ENCODE data around the gene EYS. TPM values are rescaled to one million over a fixed set of nuclear protein-coding genes. Genes with fewer than 3 reads are reported as not detected.
"Not testable (repeated sequence)": the region's sequence is repeated elsewhere in the genome, so short reads cannot be mapped to it uniquely, and the experiment has no call there.

Gene EYS
- total and polyA plus RNA-seq, 2 of the 8 experiments (the other 6 are each of a cell fraction or from before 2014, with no cell fraction given) = 0.05 to 0.13 TPM

- H4K91ac ChIP-seq (replicated peaks; ENCODE audit: insufficient read length, low read length); H3K4me3 ChIP-seq (ENCODE audit: extremely low read depth in 1 of 4, insufficient read depth in 2 of 4, low read depth in 3 of 4, low read length in 4 of 4); H3K56ac ChIP-seq (replicated peaks; ENCODE audit: insufficient read length, low read depth, low read length); H2AK5ac ChIP-seq (ENCODE audit: low read depth, low read length); H2BK15ac ChIP-seq (ENCODE audit: low read length); H3K9me3 ChIP-seq (ENCODE audit: insufficient read depth in 2 of 2, low read depth in 1 of 2, low read length in 1 of 2); H4K8ac ChIP-seq (ENCODE audit: extremely low read depth, insufficient read depth, low read length); H3K79me1 ChIP-seq (ENCODE audit: low read depth, low read length); H3K23ac ChIP-seq (ENCODE audit: insufficient read length); H3K14ac ChIP-seq (ENCODE audit: insufficient read length); H3K4me1 ChIP-seq (replicated peaks in 1 of 4; ENCODE audit: control insufficient read depth in 3 of 4, insufficient read depth in 4 of 4, low read length in 3 of 4); H3K23me2 ChIP-seq (ENCODE audit: low read depth, low read length); H2AFZ ChIP-seq (ENCODE audit: low read length); H3K79me2 ChIP-seq (ENCODE audit: control insufficient read depth in 1 of 2, insufficient read depth in 2 of 2, low read length in 2 of 2); DNase-seq (ENCODE audit: low read depth in 1 of 2, low spot score in 2 of 2); H3K9ac ChIP-seq (replicated peaks in 1 of 4; ENCODE audit: extremely low read depth in 1 of 4, low read depth in 3 of 4, low read length in 3 of 4); H3K36me3 ChIP-seq (ENCODE audit: control insufficient read depth in 2 of 4, insufficient read depth in 4 of 4, low read length in 3 of 4); H2BK5ac ChIP-seq (ENCODE audit: low read depth, low read length); H2BK120ac ChIP-seq (replicated peaks; ENCODE audit: low read depth, low read length); H3K4me2 ChIP-seq (ENCODE audit: insufficient read depth in 1 of 2, low read depth in 2 of 2, low read length in 2 of 2); FAIRE-seq; H4K5ac ChIP-seq (ENCODE audit: insufficient read length, low read depth, low read length); H2BK20ac ChIP-seq (ENCODE audit: low read length); H3K18ac ChIP-seq (ENCODE audit: extremely low read depth, low read length); H3K27me3 ChIP-seq (replicated peaks in 1 of 4; ENCODE audit: control insufficient read depth in 3 of 4, extremely low read depth in 1 of 4, insufficient read depth in 3 of 4, low read length in 3 of 4); H3K27ac ChIP-seq (ENCODE audit: low read depth, low read length); H2BK12ac ChIP-seq (ENCODE audit: low read depth, low read length); POLR2A ChIA-PET (ENCODE audit: partially characterized antibody); H4K20me1 ChIP-seq (replicated peaks in 1 of 2; ENCODE audit: control insufficient read depth in 1 of 2, insufficient read depth in 2 of 2, low read length in 2 of 2); H3K4ac ChIP-seq (replicated peaks; ENCODE audit: insufficient read length, low read depth, low read length): not testable (repeated sequence)
- CTCF ChIA-PET (ENCODE audit: partially characterized antibody) = interaction anchor here (1.8 kb wide), 2 partner anchors 10 to 11 kb away, joined by 4 to 13 read pairs; no protein-coding TSS in a partner anchor
- WGBS, 2 experiments (ENCODE audit: extremely low coverage in 1 of 2, insufficient coverage in 1 of 2, insufficient read length in 1 of 2, insufficient replicate concordance in 2 of 2, low coverage in 1 of 2, low lambda C conversion rate in 2 of 2, missing lambda C conversion rate in 1 of 2) = 85% methylated on average over 15 of the region's 35 CpGs; no CpG with 5 or more reads in 1 of the 2 experiments
Observed at GRCh38 chr6:65627434-65627999, 79.5 kb downstream of the EYS start.

Data from H1 (cell line).